Astrocyte (in vitro differentiated cells and primary cell): ENCODE results near the gene TTC34. TPM values are rescaled to one million over a fixed set of nuclear protein-coding genes. Genes with fewer than 3 reads are reported as not detected.
A peak's percentile ranks its signal among the peaks of the same experiment; 100 is the strongest.

ENCODE experiments used
- DNase-seq: peaks from one replicate; pipeline ENCODE4 v3.0.0-alpha.2; 2010; ENCODE audit warnings: low read depth
- FAIRE-seq: peaks from 2 replicates; lab custom pipeline; 2011; peaks lifted over from hg19 to GRCh38; lab: Jason Lieb, UNC
- H2AFZ ChIP-seq: 2 replicates; pipeline ENCODE4 v1.6.0; 2012; ENCODE audit warnings: low read depth, low read length, inconsistent platforms
- H3K27ac ChIP-seq: 2 replicates; pipeline ENCODE4 v1.5.1; 2011; ENCODE audit warnings: low read depth, low read length, inconsistent platforms
- H3K27me3 ChIP-seq: 2 replicates; pipeline ENCODE4 v1.6.0; 2011; ENCODE audit warnings: low read length, inconsistent platforms; ENCODE audit not compliant: insufficient read depth
- H3K36me3 ChIP-seq: 2 replicates; pipeline ENCODE4 v1.5.1; 2011; ENCODE audit warnings: low read length, inconsistent platforms; ENCODE audit not compliant: insufficient read depth
- H3K4me1 ChIP-seq: 2 replicates; pipeline ENCODE4 v1.5.1; 2011; ENCODE audit warnings: low read length, inconsistent platforms; ENCODE audit not compliant: insufficient read depth
- H3K4me2 ChIP-seq: 2 replicates; pipeline ENCODE4 v1.6.0; 2012; ENCODE audit warnings: low read length, inconsistent platforms
- H3K4me3 ChIP-seq: 2 replicates; pipeline ENCODE4 v1.5.1; 2011; ENCODE audit warnings: low read depth, mild to moderate bottlenecking, low read length, inconsistent platforms; ENCODE audit not compliant: insufficient read depth
- H3K79me2 ChIP-seq: 2 replicates; pipeline ENCODE4 v1.6.0; 2012; ENCODE audit warnings: mild to moderate bottlenecking, low read length, inconsistent platforms; ENCODE audit not compliant: insufficient read depth
- H3K9ac ChIP-seq: 2 replicates; pipeline ENCODE4 v1.6.0; 2012; ENCODE audit warnings: mild to moderate bottlenecking, low read length, inconsistent platforms
- H3K9me3 ChIP-seq: 2 replicates; pipeline ENCODE4 v1.5.1; 2012; ENCODE audit warnings: low read depth, mild to moderate bottlenecking, low read length, inconsistent platforms; ENCODE audit not compliant: insufficient read depth
- H4K20me1 ChIP-seq: 2 replicates; pipeline ENCODE4 v1.6.0; 2012; ENCODE audit warnings: low read length, inconsistent platforms; ENCODE audit not compliant: insufficient read depth
- H3K27ac Mint-ChIP-seq: one replicate; pipeline ENCODE4 v1.8.0; 2021; ENCODE audit warnings: mild to moderate bottlenecking, mixed read lengths; ENCODE audit not compliant: unreplicated experiment
- H3K27me3 Mint-ChIP-seq: one replicate; pipeline ENCODE4 v1.8.0; 2021; ENCODE audit warnings: low read depth, mixed read lengths; ENCODE audit not compliant: unreplicated experiment
- H3K36me3 Mint-ChIP-seq: one replicate; pipeline ENCODE4 v1.8.0; 2021; ENCODE audit warnings: low read depth, mixed read lengths; ENCODE audit not compliant: unreplicated experiment
- H3K4me1 Mint-ChIP-seq: one replicate; pipeline ENCODE4 v1.8.0; 2021; ENCODE audit warnings: low read depth, mixed read lengths; ENCODE audit not compliant: unreplicated experiment
- H3K4me3 Mint-ChIP-seq: one replicate; pipeline ENCODE4 v1.8.0; 2021; ENCODE audit warnings: mild to moderate bottlenecking, moderate library complexity, mixed read lengths; ENCODE audit not compliant: unreplicated experiment
- H3K9me3 Mint-ChIP-seq: one replicate; pipeline ENCODE4 v1.8.0; 2021; ENCODE audit warnings: mild to moderate bottlenecking, mixed read lengths; ENCODE audit not compliant: unreplicated experiment
- CTCF ChIP-seq: IDR thresholded peaks from 2 replicates; pipeline ENCODE4 v1.5.1; 2011; ENCODE audit warnings: low read depth, mild to moderate bottlenecking, inconsistent platforms, low read length, moderate library complexity; ENCODE audit not compliant: insufficient read depth
- EZH2 ChIP-seq: IDR thresholded peaks from 2 replicates; pipeline ENCODE4 v1.6.1; 2012; ENCODE audit warnings: mild to moderate bottlenecking, low read length, inconsistent platforms; ENCODE audit not compliant: insufficient read depth
- total RNA-seq: library from RNA; stranded (reverse); gene quantifications from 2 replicates; pipeline ENCODE4 v1.2.1, GENCODE V29; 2021

Gene TTC34
- total RNA-seq, 1 donor from 2014 or later = 0.39 TPM

DNA sequence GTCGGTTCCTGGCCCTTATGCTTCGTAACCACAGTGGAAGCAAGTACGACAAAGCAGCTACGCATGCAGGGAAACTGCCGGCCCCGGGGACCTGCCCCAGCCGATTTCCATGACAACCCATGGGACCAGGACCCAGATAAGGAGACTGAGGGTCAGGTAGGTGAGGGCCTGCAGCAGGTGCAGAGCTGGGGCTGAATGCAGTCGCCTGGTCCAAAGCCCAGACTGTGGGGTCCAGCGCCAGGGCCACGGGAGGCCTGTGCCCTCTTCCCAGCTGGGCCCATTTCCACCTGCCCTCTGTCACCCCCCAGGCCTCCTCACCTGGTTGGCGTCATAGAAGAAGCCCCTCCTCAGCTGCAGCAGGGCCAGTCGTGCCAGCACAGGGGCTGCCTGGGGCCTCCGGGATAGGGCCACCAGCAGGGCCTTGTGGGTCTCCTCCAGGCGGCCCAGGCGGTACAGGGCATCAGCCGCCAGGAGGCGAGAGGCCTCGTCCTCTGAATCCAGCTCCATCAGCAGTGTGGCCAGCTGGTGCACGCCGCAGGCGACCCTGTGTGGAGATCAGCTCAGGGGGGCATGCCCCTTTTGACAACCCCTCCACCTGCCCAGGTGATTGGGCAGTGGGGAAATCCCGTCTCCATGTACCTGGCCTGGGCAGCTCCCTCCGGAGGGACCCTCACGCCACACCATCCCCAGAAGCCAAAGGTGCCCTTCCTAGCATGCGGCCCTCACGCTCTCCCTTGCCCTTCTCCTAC lies 14.2 kb downstream of the TTC34 start:
- H2AFZ ChIP-seq = no peak overlapping the region
- H3K4me2 ChIP-seq = no peak overlapping the region
- H4K20me1 ChIP-seq = no peaks in the 10 kb centered on the region
- H3K79me2 ChIP-seq = no peaks in the 10 kb centered on the region
- no peaks in the 10 kb centered on the region for H3K36me3 ChIP-seq
- Mint-ChIP-seq H3K27me3 (peaks cover 7% of the 10 kb centered on the region), H3K4me1 (no peaks in the 10 kb centered on the region), H3K27ac (no peak overlapping the region), H3K4me3 (no peak overlapping the region), H3K36me3 (no peaks in the 10 kb centered on the region), H3K9me3 (peaks cover 16% of the 10 kb centered on the region)
- no peaks in the 10 kb centered on the region for H3K27me3 ChIP-seq
- no peak overlapping the region for H3K27ac ChIP-seq
- no peak for TF ChIP-seq EZH2
- TF ChIP-seq CTCF = no peak
- DNase-seq (no peak), FAIRE-seq (no peak)
- peaks cover 6% of the 10 kb centered on the region for H3K9me3 ChIP-seq
- H3K9ac ChIP-seq = no peak overlapping the region
- no peaks in the 10 kb centered on the region for H3K4me1 ChIP-seq
- H3K4me3 ChIP-seq = no peak overlapping the region

- Histone ChIP-seq H3K27me3 (no peaks in the 10 kb centered on the region), H3K4me2 (no peak overlapping the region), H4K20me1 (no peaks in the 10 kb centered on the region), H3K4me3 (no peak overlapping the region), H3K79me2 (no peaks in the 10 kb centered on the region), H3K27ac (no peak overlapping the region), H3K4me1 (no peaks in the 10 kb centered on the region), H3K9me3 (peaks cover 6% of the 10 kb centered on the region), H2AFZ (no peak overlapping the region), H3K9ac (no peak overlapping the region), H3K36me3 (no peaks in the 10 kb centered on the region)
- no peak overlapping the region for H3K27ac Mint-ChIP-seq
- peaks cover 7% of the 10 kb centered on the region for H3K27me3 Mint-ChIP-seq
- no peaks in the 10 kb centered on the region for H3K4me1 Mint-ChIP-seq
- no peaks in the 10 kb centered on the region for H3K36me3 Mint-ChIP-seq
- FAIRE-seq (no peak), DNase-seq (no peak)
- H3K4me3 Mint-ChIP-seq = no peak overlapping the region
- TF ChIP-seq EZH2 (no peak), CTCF (peak; percentile 23)
- peaks cover 19% of the 10 kb centered on the region for H3K9me3 Mint-ChIP-seq
These were observed 14.9 kb downstream of the TTC34 start for GRCh38 chr1:2786329-2787162.
